Skeletal muscle satellite cell (primary cell): Measurements from ENCODE around the gene PLCG2.

Experiments used
- H3K27me3 ChIP-seq: 2 replicates; pipeline ENCODE4 v1.7.0; 2013; ENCODE audit warnings: low read length; ENCODE audit not compliant: control insufficient read depth, insufficient read depth
- H3K36me3 ChIP-seq: 2 replicates; pipeline ENCODE4 v1.7.0; 2013; ENCODE audit warnings: mild to moderate bottlenecking, control low read depth, low read length; ENCODE audit not compliant: insufficient read depth
- H3K4me1 ChIP-seq: 2 replicates; pipeline ENCODE4 v1.7.0; 2013; ENCODE audit warnings: low read length; ENCODE audit not compliant: control insufficient read depth, insufficient read depth
- H3K4me2 ChIP-seq: 2 replicates; pipeline ENCODE4 v1.7.0; 2013; ENCODE audit warnings: mild to moderate bottlenecking, low read length
- H3K4me3 ChIP-seq: 2 replicates; pipeline ENCODE4 v1.7.0; 2013; ENCODE audit warnings: low read length
- H3K9ac ChIP-seq: 2 replicates; pipeline ENCODE4 v1.7.0; 2013; ENCODE audit warnings: mild to moderate bottlenecking, low read depth, low read length, moderate library complexity
- H3K9me3 ChIP-seq: replicated peaks from 2 replicates; pipeline ENCODE4 v1.7.0; 2013; ENCODE audit warnings: mild to moderate bottlenecking, control low read depth, low read length

PLCG2 gene

GRCh38 chr16:81821436-81822128 is 42.5 kb downstream of the PLCG2 start:
- H3K9ac ChIP-seq = no peak overlapping the region
- no peak overlapping the region for H3K4me2 ChIP-seq
- no peaks in the 10 kb centered on the region for H3K9me3 ChIP-seq
- no peaks in the 10 kb centered on the region for H3K4me1 ChIP-seq
- H3K4me3 ChIP-seq = no peak overlapping the region
- no peaks in the 10 kb centered on the region for H3K36me3 ChIP-seq
- H3K27me3 ChIP-seq = peaks cover 11% of the 10 kb centered on the region

DNA sequence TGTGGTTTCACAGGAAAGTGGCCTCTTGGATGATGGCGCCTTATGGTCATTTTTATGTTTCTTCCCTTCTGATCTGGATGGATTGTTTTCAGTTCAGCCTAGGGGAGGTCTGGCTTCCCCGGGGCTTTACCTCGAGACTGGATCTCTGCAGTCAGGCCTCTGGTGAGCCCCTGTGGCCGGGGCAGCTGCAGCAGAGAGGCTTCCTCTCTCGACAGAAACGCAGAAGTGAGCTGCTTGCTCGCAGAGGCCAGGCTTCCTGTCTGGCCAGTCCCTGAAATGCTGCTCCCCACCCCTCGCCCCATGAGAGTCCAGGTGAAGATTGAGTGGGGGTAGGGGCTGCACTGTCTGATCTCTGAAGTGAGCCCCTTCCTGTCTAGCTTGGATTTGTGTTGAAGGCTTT is 44.0 kb downstream of the PLCG2 start:
- H3K9me3 ChIP-seq = no peaks in the 10 kb centered on the region
- no peaks in the 10 kb centered on the region for H3K4me1 ChIP-seq
- no peak overlapping the region for H3K4me2 ChIP-seq
- no peak overlapping the region for H3K4me3 ChIP-seq
- H3K9ac ChIP-seq = no peak overlapping the region
- H3K36me3 ChIP-seq = no peaks in the 10 kb centered on the region
- peaks cover 7% of the 10 kb centered on the region for H3K27me3 ChIP-seq

DNA sequence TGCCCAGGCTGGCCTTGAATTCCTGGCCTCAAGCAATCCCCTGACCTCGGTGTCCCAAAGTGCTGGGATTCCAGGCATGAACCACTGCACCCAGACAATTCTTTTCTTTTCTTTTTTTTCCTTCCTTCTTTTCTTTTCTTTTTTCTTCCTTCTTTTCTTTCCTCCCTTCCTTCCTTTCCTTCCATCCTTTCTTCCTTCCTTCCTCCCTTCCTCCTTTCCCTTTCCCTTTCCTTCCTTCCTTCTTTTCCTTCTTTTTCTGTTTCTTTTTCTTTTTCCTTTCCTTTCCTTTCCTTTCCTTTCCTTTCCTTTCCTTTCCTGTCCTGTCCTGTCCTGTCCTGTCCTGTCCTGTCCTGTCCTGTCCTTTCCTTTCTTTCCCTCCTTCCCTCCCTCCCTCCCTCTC is 44.6 kb downstream of the PLCG2 start:
- peaks cover 3% of the 10 kb centered on the region for H3K27me3 ChIP-seq
- H3K36me3 ChIP-seq = no peaks in the 10 kb centered on the region
- no peaks in the 10 kb centered on the region for H3K9me3 ChIP-seq
- H3K4me1 ChIP-seq = no peaks in the 10 kb centered on the region
- H3K4me2 ChIP-seq = no peak overlapping the region
- H3K9ac ChIP-seq = no peak overlapping the region
- no peak overlapping the region for H3K4me3 ChIP-seq

DNA sequence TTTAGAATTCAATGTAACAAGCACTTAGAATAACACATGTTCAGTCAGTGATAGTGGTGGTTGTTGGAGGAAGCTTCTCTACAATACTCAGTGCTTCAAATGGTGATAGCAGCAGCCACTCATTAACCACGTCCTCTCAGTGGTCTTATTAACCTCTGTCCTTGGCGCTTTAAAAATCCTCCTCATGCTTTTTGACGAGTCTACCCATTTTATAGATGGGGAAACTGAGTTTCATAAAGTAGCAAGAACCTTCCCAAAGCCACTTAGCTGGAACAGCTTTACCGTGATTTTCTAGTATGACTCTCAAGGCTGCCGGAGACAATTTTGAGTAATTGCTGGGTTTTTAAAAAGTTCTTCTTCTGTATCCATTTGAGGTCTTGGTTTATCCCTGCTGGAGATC is 47.4 kb downstream of the PLCG2 start:
- Histone ChIP-seq H3K4me3 (no peak overlapping the region), H3K4me1 (no peaks in the 10 kb centered on the region), H3K9ac (no peak overlapping the region), H3K4me2 (no peak overlapping the region), H3K36me3 (no peaks in the 10 kb centered on the region), H3K9me3 (no peaks in the 10 kb centered on the region), H3K27me3 (peaks cover 7% of the 10 kb centered on the region)

- H3K36me3 ChIP-seq = no peaks in the 10 kb centered on the region
- no peak overlapping the region for H3K4me2 ChIP-seq
- no peaks in the 10 kb centered on the region for H3K9me3 ChIP-seq
- H3K4me1 ChIP-seq = no peaks in the 10 kb centered on the region
- H3K9ac ChIP-seq = no peak overlapping the region
- H3K27me3 ChIP-seq = peaks cover 7% of the 10 kb centered on the region
- H3K4me3 ChIP-seq = no peak overlapping the region
Measured at GRCh38 chr16:81830845-81831540, 51.9 kb downstream of the PLCG2 start.

- no peak overlapping the region for H3K9ac ChIP-seq
- H3K9me3 ChIP-seq = no peaks in the 10 kb centered on the region
Measured at GRCh38 chr16:81831722-81832126, 52.6 kb downstream of the PLCG2 start.

GRCh38 chr16:81832801-81833547 is 53.9 kb downstream of the PLCG2 start:
- H3K4me3 ChIP-seq = no peak overlapping the region
- H3K27me3 ChIP-seq = peaks cover 7% of the 10 kb centered on the region
- H3K9ac ChIP-seq = no peak overlapping the region
- H3K36me3 ChIP-seq = no peaks in the 10 kb centered on the region
- H3K4me1 ChIP-seq = no peaks in the 10 kb centered on the region
- no peaks in the 10 kb centered on the region for H3K9me3 ChIP-seq
- H3K4me2 ChIP-seq = no peak overlapping the region

More at GRCh38 chr16:81831722-81832126, 52.6 kb downstream of the PLCG2 start:
- Histone ChIP-seq H3K27me3 (peaks cover 7% of the 10 kb centered on the region), H3K4me1 (no peaks in the 10 kb centered on the region), H3K4me2 (no peak overlapping the region), H3K36me3 (no peaks in the 10 kb centered on the region), H3K4me3 (no peak overlapping the region)

- no peak overlapping the region for H3K9ac ChIP-seq
- no peak overlapping the region for H3K4me3 ChIP-seq
- H3K36me3 ChIP-seq = no peaks in the 10 kb centered on the region
- H3K4me2 ChIP-seq = no peak overlapping the region
- no peaks in the 10 kb centered on the region for H3K9me3 ChIP-seq
- no peaks in the 10 kb centered on the region for H3K4me1 ChIP-seq
- peaks cover 7% of the 10 kb centered on the region for H3K27me3 ChIP-seq
Measured at GRCh38 chr16:81833751-81834150, 54.7 kb downstream of the PLCG2 start.

DNA sequence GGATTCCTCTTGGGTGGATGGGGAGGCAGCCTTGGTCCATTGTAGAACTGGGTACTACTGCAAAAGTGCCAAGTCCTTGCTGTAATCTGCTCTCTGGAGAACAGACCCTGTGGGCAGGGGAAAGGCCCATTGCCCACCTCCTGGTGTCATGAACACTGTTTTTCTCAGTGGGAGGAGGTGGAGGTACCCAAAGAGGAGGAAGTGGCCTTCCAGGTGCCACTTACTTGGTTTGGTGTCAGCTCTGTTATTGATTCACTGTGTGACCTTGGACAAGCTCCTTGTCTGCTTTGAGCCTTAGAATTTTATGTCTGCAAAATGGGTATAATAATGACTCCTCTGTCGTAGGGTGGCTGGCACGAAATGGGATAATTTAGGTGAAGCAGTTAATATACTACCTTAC is 55.8 kb downstream of the PLCG2 start:
- Histone ChIP-seq H3K9ac (no peak overlapping the region), H3K9me3 (no peaks in the 10 kb centered on the region), H3K4me2 (no peak overlapping the region), H3K36me3 (no peaks in the 10 kb centered on the region), H3K27me3 (peaks cover 7% of the 10 kb centered on the region), H3K4me1 (no peaks in the 10 kb centered on the region), H3K4me3 (no peak overlapping the region)

DNA sequence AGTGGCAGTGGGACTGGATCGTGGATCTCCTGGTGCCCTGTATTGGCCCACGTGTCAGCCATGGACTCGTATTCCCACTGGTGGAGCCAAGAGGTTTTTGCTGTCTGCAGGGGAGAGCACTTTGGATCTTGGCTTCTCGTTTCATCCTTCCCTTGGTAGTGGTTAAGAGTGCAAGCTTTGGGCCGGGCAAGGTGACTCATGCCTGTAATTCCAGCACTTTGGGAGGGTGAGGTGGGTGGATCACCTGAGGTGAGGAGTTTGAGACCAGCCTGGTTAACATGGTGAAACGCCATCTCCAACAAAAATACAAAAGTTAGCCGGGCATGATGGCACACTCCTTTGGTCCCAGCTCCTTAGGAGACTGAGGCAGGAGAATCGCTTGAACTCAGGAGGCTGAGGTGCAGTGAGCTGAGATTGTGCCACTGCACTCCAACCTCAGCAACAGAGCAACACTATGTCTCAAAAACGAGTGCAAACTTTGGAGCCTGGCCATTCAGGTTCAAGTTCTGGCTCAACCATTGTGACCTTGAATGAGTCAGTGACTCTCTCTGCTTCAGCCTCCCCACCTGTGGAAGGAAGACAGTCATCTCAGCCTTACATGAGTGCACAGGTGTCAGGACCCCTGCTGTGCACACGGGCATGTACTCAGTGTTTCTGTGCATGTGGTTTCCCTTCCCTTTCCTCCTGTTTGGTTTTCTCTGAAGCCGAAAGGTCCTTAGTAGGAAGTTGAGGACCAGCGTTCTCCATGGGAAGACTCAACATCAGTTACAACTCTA is 57.4 kb downstream of the PLCG2 start:
- Histone ChIP-seq H3K4me2 (no peak overlapping the region), H3K27me3 (peaks cover 3% of the 10 kb centered on the region), H3K36me3 (no peaks in the 10 kb centered on the region), H3K4me1 (no peaks in the 10 kb centered on the region), H3K9me3 (no peaks in the 10 kb centered on the region), H3K9ac (no peak overlapping the region), H3K4me3 (no peak overlapping the region)

DNA sequence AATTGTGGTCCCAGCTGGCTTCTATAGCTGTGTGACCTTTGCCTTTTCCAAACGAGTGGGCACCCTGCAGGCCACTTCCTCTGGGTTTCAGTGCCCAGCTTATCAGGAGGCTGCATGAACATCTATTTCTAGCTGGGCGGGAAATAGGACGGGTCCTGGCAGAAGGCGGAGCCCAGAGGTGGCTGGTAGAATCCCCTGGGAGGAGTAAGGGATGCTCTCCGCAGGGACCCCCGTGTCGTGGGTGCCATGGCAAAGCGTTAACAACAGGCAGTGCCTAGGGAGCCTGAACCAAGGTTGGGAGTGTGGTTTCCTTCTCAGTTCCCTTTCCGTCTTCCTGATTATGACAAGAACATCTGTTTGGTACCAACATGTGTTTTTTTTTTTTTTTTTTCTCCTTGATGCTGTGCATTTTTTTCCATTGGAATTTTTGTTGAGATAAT is 58.2 kb downstream of the PLCG2 start:
- Histone ChIP-seq H3K27me3 (no peaks in the 10 kb centered on the region), H3K4me1 (no peaks in the 10 kb centered on the region), H3K4me2 (no peak overlapping the region), H3K9me3 (no peaks in the 10 kb centered on the region), H3K9ac (no peak overlapping the region), H3K36me3 (no peaks in the 10 kb centered on the region), H3K4me3 (no peak overlapping the region)
